Activated T-cell treated with anti-CD3 and anti-CD28 coated beads for 24 hours (primary cell): ENCODE measurements around the gene OR13J1.
"Not testable (repeated sequence)": the region's sequence is repeated elsewhere in the genome, so short reads cannot be mapped to it uniquely, and the experiment has no call there.

Experiments used
- DNase-seq: peaks from one replicate; pipeline ENCODE4 v3.0.0-alpha.2; 2020; ENCODE audit warnings: low read depth

The OR13J1 gene

GRCh38 chr9:35904338-35904737 lies 34.1 kb upstream of the OR13J1 start:
- no peak for DNase-seq

GRCh38 chr9:35903049-35903448 lies 32.8 kb upstream of the OR13J1 start:
- peak; percentile 38 for DNase-seq

- DNase-seq, result no peak
Measured at GRCh38 chr9:35899021-35899420, 28.8 kb upstream of the OR13J1 start.

- DNase-seq, result no peak
Measured at GRCh38 chr9:35898337-35898736, 28.1 kb upstream of the OR13J1 start.

GRCh38 chr9:35897376-35898099 lies 27.3 kb upstream of the OR13J1 start:
- DNase-seq, result not testable (repeated sequence)

GRCh38 chr9:35896570-35896969 lies 26.4 kb upstream of the OR13J1 start:
- DNase-seq, result no peak

- no peak for DNase-seq
Measured at GRCh38 chr9:35892051-35892450, 21.9 kb upstream of the OR13J1 start.

GRCh38 chr9:35891646-35892045 lies 21.4 kb upstream of the OR13J1 start:
- DNase-seq, result no peak

- not testable (repeated sequence) for DNase-seq
Measured at GRCh38 chr9:35884908-35885307, 14.7 kb upstream of the OR13J1 start.

GRCh38 chr9:35882996-35883395 lies 12.8 kb upstream of the OR13J1 start:
- no peak for DNase-seq

- peak; percentile 67 for DNase-seq
Measured at GRCh38 chr9:35882263-35882848, 12.2 kb upstream of the OR13J1 start.

- no peak for DNase-seq
Measured at GRCh38 chr9:35872505-35872904, 2.3 kb upstream of the OR13J1 start.

GRCh38 chr9:35871545-35871944 lies 1.3 kb upstream of the OR13J1 start:
- DNase-seq, result no peak

- DNase-seq, result no peak
Measured at GRCh38 chr9:35869621-35870216, 482 bp downstream of the OR13J1 start.

GRCh38 chr9:35868933-35869332 lies 1.3 kb downstream of the OR13J1 start:
- DNase-seq, result no peak

- no peak for DNase-seq
Measured at GRCh38 chr9:35867538-35867937, 2.7 kb downstream of the OR13J1 start.

- DNase-seq, result no peak
Measured at GRCh38 chr9:35864695-35865255, 5.4 kb downstream of the OR13J1 start.

- no peak for DNase-seq
Measured at GRCh38 chr9:35863583-35863982, 6.6 kb downstream of the OR13J1 start.

- DNase-seq, result no peak
Measured at GRCh38 chr9:35862328-35862727, 7.9 kb downstream of the OR13J1 start.

GRCh38 chr9:35861161-35861897 lies 8.9 kb downstream of the OR13J1 start:
- DNase-seq, result no peak

GRCh38 chr9:35859990-35860339 lies 10.2 kb downstream of the OR13J1 start:
- no peak for DNase-seq

GRCh38 chr9:35859310-35859989 lies 10.8 kb downstream of the OR13J1 start:
- no peak for DNase-seq
